PFSK-1 (cell line): Measurements from ENCODE around the gene WNT5A.

ENCODE experiments used
- POLR2AphosphoS5 ChIP-seq: IDR thresholded peaks from 2 replicates; pipeline ENCODE4 v1.6.1; 2012; ENCODE audit warnings: low read depth, mild to moderate bottlenecking, control low read depth, low read length, moderate library complexity
- REST ChIP-seq, 2 experiments: IDR thresholded peaks; 2 replicates each; pipeline versions ENCODE4 v1.6.1 to v1.8.0; 2011 to 2012; ENCODE audit warnings: low read depth in 2 of 2, low read length in 2 of 2, control low read depth in 1 of 2, inconsistent platforms in 1 of 2, mild to moderate bottlenecking in 1 of 2, moderate library complexity in 1 of 2; ENCODE audit not compliant: insufficient read depth in 1 of 2

- no peak for TF ChIP-seq REST (IDR thresholded peaks at IDR 0.05; ENCODE audit: insufficient read depth in 1 of 2, low read depth in 2 of 2, low read length in 2 of 2)
- no peak for TF ChIP-seq POLR2AphosphoS5
Measured at GRCh38 chr3:55521738-55522421, 34.8 kb upstream of the WNT5A start.
